Skin of body (tissue), 2 donors: ENCODE measurements around the gene SRBD1. TPM values are rescaled to one million over a fixed set of nuclear protein-coding genes. Genes with fewer than 3 reads are reported as not detected.
A peak's percentile ranks its signal among the peaks of the same experiment; 100 is the strongest.

Experiments used
- DNase-seq: peaks from one replicate; lab custom pipeline; 2025; lab: John Stamatoyannopoulos, UW
- total RNA-seq: library from RNA; depleted of rRNA; stranded (reverse); fragments of >200 nt; gene quantifications from one replicate; pipeline ENCODE4 v1.2.3, GENCODE V29; 2014

Gene SRBD1
- total RNA-seq, 1 donor from 2014 or later = 21.6 TPM

DNA sequence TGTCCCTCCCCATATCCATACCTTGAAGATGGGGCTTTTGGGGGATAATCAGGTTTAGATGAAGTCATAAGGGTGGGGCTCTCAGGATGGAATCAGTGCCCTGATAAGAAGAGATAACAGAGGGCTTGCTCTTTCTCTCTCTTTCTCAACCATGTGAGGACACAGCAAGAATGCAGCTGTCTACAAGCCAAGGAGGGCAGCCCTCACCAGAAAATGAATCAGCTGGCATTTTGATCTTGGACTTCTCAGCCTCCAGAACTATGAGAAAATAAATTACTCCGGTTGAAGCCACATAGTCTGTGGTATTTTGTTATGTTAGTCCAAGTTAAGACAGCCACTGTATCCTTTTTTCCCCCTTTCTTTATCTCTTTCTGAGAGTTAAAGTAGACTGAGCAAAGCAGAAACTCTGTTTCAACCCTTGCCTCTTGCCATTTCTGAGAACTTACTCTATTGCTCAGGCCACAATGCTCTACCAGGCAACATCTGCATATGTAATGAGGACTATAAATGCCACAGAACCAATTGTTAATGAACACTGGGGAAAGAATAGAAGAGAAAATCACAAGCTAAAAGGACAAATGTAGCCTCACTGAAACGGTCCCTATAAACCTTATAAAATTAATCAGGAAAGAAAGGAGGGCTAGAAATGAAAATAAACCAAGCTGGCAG, 56.9 kb downstream of the SRBD1 start:
- no peak for DNase-seq

GRCh38 chr2:45551862-45552261, 59.2 kb downstream of the SRBD1 start:
- DNase-seq = no peak

DNA sequence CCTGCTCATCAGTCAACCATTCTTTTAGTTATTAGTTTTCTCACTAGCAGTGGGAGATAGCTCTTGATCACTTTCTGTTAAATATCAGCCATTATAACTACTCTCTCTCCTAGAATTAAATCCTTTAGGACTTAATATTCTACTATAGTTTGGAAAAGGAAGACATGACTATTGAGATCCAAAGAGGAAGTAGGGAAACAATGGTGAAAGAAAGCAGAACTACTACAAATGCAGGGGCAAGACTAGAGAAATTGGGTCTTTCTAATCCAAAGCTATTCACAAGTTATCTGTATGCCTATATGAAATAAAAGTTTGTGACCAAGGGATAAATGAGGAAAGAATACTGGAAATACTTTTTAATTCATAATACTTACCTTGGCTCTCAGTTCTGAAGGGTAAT, 65.1 kb downstream of the SRBD1 start:
- no peak for DNase-seq

DNA sequence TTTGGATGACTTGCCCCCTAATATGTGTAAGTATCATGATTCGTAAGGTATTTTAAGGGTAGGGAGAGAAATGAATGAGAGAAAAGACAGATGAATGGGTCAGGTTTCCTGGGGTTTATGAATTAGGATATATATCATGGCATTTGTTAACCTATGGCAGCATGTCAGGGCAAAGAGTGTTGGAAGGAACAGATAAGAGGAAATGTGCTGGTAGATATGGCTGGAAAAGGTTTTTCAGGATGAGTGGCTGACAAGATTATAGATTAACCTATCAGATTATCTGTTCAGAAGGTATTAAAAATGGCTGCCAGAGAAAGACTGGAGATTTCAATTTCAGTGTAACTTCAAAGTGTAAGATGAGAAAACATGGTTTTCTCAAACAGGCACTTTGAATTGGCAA, 67.8 kb downstream of the SRBD1 start:
- no peak for DNase-seq

DNA sequence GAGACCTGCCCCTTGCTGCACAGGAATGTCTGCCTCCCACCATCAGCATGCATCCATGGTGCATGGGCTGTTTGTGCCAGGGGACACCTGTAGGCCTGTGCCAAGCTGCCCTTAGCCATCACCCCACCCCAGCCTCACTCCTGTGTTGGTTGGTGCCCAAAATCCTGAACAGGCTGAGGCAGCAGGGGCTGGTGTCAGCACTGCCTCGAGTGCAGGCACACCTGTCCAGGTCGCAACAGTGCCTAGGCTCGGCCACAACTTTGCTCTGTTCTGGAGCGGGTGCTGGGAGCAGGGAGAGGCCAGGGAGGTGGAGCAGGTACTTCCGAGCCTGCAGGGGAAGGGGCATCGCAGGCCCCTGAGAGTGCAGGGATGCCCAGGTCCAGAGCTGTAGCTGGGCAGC, 69.1 kb downstream of the SRBD1 start:
- DNase-seq = no peak

GRCh38 chr2:45541450-45541849, 69.6 kb downstream of the SRBD1 start:
- no peak for DNase-seq

GRCh38 chr2:45540942-45541341, 70.1 kb downstream of the SRBD1 start:
- no peak for DNase-seq

GRCh38 chr2:45533771-45534170, 77.3 kb downstream of the SRBD1 start:
- DNase-seq = peak; percentile 83

GRCh38 chr2:45532181-45532580, 78.9 kb downstream of the SRBD1 start:
- no peak for DNase-seq

DNA sequence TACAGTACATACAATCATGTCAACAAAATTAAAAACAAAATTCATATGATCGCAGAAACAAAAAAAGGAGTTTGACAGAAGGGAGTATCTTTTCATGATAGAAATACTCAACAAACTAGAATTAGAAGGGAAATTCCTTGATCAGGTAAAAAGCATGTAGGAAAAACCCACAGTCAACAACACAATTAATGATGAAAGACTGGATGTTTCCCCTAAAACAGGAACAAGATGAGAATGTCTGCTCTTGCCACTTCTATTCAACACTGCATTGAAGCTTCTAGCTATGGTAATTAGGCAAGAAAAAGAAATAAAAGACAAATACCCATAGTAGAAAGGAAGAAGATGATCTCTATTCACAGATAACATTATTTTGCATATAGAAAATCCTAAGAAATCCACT, 87.1 kb downstream of the SRBD1 start:
- no peak for DNase-seq

DNA sequence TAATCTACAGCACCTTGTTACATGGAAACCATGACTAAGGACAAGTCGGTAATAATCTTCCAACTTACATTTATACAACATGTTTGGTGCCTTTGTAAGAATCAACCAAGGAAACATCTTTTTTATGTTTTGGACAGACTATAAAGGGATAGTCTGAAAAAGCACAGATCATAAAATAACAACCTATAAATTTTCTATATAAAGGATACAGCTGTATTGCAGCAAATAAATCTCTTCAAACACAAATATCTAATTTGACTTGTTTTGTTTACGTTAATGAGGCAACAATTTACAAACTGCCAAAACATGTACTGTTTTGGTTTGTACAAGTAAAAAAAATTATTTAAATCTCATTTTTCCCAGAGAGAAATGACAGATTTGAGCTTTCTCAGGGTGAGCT, 92.5 kb downstream of the SRBD1 start:
- DNase-seq = no peak

- no peak for DNase-seq
These were observed 100.2 kb downstream of the SRBD1 start for GRCh38 chr2:45510701-45511420.

DNA sequence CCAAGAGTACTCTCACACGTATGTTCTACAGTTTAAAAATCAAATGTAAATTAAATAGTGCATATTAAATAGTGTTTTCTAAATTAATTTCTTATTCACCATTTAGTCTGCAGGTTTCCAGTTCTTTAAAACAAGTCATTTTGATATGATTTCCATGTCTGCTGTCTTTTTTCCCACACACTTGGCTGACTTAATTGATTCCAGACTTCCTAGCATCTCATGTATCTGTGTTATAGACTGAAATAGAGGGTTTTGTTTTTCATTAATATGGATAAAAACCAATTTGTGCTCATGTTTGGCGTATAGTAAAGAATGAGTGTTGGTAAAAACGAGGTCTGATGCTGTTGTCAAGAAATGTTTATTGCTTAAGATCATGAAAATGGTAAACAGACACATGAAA, 104.3 kb downstream of the SRBD1 start:
- DNase-seq = peak; percentile 29

- DNase-seq = no peak
These were observed 105.9 kb downstream of the SRBD1 start for GRCh38 chr2:45505138-45505537.

GRCh38 chr2:45498661-45499550, 112.2 kb downstream of the SRBD1 start:
- no peak for DNase-seq

DNA sequence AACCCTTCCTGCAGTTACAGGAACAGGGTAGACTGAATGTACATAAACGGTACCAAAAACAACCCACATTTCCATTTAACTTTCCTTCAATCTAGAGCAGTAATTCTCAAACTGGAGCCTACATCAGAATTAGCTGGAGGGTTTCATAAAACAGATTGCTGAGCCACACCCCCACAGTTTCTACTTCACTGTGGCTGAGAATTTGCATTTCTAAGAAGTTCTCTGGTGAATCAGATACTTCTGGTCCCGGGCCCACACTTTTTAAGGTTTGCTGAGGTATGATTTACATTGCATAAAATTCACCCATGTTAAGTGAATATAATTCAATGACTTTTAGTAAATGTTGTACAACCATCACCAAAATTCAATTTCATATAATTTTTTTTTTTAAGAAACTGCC, 113.7 kb downstream of the SRBD1 start:
- DNase-seq = no peak

DNA sequence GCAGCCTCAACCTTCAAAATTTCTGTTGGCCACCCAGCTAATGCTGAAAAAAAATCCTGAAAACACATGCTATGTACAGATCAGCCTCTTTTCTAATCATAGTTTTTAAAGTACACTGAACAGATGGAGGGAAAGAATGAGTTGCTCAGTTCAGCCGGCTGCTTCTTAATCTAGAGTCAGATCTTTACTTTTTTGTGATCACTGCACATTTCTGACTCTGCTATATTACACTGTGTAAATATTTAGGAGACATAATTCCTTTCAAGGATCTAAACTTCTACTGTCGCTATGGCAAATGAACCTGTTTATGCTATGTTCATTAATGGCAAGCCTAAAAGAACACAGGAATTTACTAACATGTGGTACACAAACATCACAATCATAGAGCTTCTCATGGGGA, 114.2 kb downstream of the SRBD1 start:
- DNase-seq = no peak

- DNase-seq = no peak
These were observed 116.1 kb downstream of the SRBD1 start for GRCh38 chr2:45494978-45495293.

DNA sequence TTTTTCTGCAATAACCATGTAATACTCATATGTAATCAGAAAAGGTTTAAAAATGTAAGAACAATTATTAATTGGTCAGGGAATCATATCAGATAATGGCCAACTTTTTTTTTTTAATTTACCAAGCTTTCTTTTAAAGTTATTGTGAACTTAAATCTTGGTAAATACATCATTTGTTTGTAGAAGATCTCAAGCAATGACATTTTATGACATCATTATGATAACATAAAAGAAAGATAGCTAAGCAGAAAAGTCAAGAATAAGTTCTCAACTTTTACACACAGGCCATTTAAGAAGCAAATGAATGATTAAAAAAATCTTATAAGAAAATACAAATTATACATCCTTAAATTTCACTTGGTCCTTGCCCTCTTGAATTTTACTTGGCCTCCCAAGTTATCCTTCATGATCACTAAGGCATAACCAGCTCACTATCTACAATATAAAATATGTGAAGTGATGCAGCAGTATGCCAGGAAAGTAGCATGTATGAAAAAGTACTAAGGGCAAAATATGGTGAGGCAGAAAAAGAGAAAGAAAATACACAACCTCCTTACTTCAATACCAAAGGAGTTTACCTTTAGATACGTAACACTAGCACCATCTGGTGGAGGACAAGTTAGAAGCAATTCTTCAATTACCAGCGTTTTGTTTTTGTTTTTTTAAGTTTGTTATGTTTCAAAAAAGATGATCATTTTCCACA, 116.6 kb downstream of the SRBD1 start:
- DNase-seq = peak; percentile 62

- DNase-seq = no peak
These were observed 126.1 kb downstream of the SRBD1 start for GRCh38 chr2:45484965-45485364.

DNA sequence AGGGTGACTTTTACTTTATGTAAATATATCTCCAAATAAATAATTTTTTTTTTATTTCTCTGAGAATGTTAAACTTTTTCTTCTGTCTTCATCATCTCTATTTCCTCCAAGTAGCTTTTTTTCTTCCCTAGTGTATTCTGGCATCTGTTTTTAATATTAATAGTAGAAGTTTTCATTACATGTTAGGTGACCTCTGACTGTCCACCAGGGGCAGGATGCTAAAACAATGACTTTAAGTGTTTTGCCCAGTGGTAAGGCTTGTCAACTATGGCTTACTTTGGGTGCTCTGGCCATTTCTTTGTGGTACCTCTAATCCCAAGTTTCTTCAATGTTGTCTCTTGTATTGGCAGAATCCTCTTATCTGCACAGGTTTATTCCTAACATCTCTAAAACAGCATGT, 127.1 kb downstream of the SRBD1 start:
- DNase-seq = no peak

DNA sequence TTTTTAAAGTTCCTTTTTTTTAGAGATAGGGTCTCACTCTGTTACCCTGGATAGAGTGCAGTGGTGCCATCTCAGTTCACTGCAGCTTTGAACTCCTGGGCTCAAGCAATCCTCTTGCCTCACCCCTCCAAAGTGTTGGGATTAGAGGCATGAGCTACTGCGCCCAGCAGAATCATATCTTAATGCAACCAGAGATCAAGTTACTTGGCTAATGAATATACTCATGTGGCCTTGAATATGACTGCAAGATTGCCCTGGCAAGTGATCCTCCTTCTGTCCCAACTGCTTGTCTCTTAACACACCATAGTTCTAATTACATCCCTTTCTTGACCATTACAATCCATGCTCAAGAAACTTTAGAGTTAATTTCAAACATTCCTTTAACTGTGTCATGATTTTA, 133.5 kb downstream of the SRBD1 start:
- no peak for DNase-seq
